Activated gamma-delta T cell treated with Interleukin-2 at 50 U/mL for 16 hours (primary cell): ENCODE data around the gene PTPN6.

Experiments
- DNase-seq: peaks from one replicate; pipeline ENCODE4 v3.0.0-alpha.2; 2020

Gene PTPN6

DNA sequence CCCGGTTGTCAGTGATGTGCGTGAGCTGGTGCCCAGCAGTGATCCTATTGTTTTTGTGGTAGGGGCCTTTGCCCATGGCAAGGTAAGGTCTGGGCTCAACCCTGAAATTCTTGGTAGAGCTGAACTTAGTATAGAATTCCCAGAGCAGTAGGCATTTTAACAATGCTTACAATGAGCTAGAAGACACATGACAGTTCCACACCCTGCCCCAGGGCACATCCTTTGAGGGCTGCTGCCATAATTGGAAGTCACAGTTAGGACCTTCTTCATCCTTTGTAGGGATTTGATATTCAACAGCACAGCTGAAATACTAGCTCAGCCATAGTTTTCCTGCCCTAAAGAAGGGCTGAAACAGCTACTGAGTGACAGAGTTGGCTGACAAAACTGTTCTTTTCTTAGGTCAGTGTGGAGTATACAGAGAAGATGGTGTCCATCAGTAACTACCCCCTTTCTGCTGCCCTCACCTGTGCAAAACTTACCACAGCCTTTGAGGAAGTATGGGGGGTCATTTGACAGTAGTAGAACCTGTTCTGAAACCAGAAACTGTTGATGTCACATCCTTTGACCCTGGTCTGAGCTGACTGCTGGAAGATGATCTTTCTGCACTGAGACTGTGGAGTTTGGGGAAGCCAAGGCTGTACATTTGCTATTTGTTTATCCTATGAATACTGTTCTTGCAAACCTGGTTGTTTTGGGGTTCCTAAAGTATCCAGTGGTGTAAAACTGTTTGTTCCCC, 24.3 kb downstream of the PTPN6 start:
- DNase-seq, result no peak

DNA sequence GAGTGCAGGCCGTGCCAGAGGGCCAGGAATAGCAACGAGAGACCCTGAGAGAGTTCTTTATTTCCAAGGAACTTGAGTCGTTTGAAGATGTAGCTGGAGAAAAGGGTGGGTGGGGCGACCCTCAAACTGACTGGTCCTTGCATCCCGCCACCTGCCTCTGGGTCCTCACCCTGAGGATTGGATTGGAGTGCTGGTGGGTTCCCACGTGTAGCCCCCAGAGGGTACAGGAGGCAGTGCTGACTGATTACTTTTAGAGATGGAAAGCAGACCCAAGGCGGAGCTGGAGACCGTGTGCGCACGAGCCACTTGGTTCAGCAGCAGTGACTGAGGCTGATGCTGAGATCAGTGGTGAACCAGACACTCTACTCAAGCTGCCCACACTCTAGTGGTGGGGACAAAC, 26.5 kb downstream of the PTPN6 start:
- no peak for DNase-seq

DNA sequence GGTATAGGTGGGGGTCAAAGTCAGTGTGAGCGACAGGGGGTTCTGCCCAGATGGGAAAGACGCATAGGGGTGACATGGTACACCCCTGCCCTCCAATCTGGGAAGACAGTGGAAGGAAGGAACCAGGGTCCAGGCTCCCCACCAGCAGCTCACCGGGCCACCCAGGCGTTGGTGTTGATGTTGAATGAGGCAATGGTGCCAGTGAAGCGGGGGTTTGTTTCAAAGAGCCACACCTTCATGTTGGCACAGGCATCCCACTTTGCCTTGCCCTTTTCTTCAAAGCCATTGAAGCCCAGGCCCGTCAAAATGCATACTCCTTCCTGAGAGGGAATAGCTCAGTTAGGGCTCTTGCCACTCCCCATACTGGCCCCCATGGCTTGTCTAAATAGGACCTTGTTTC, 27.0 kb downstream of the PTPN6 start:
- DNase-seq, result no peak

DNA sequence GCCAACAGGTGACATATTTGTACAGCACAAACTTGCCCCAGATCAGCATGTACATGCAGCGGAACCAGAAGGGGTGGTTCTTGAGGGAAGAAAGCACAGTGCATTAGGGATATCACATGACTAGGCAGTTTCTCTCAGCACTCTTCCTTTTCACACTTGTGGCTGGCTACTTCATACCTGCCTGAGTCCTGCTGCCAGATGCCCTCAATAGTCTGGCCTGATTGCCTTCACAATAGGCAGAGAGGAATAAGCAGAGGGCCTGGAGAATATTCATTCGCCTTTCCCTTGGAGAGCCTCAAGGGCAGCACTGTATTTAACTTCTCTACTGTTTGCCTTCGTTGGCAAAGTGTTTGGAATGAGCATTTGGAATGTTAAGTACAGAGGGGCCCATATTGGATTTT, 27.5 kb downstream of the PTPN6 start:
- DNase-seq, result no peak

DNA sequence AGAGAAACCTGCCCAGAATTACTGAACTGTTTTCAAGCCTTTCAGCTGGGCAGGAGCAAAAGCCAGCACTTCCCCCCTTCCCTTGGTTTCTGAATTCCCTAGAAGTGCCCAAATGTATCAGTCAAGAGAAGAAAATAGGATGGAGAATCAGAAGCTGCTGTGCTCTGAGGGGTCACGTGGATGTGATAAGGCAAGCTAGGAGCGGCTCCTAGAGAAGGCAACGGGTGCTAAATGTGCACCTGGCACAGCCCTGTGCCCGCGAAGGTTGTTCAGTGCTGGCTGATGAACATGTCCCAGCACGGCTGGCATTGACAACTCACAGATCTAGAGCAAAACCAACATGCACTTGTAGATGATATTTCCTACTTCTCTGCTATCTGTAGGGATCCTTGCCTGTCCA, 27.9 kb downstream of the PTPN6 start:
- no peak for DNase-seq

DNA sequence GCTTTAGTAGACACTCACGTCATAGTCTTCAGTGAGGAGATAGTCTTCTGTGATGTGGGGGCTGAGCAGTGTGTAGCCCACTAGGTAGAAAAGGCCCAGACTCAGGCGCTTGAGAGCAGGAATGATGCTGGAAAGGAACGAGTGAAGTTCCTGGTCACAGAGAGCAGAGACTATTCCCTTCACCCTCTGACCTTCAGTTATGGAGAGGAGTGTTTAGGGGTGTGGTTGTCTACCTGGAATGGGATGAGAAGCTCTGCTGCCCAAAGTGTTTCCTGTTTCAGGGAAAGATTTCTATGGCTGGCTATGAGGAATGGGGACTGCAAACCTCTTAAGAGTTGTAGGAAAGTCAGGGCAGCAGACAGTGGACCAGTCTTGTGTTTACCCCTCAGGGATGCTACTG, 28.3 kb downstream of the PTPN6 start:
- no peak for DNase-seq

DNA sequence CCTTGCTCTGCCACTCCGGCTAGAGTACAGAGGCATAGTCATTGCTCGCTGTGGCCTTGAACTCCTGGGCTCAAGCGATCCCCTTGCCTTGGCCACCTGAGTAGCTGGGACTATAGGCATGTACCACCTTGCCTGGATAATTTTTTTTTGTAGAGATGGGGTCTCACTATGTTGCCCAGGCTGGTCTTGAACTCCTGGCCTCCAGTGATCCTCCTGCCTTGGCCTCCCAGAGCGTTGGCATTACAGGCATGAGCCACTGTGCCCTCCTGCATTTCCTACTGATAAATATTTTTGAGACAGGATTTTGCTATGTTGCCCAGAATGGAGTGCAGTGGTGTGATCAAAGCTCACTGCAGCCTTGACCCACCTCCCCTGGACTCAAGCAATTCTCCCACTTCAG, 28.9 kb downstream of the PTPN6 start:
- DNase-seq, result no peak

DNA sequence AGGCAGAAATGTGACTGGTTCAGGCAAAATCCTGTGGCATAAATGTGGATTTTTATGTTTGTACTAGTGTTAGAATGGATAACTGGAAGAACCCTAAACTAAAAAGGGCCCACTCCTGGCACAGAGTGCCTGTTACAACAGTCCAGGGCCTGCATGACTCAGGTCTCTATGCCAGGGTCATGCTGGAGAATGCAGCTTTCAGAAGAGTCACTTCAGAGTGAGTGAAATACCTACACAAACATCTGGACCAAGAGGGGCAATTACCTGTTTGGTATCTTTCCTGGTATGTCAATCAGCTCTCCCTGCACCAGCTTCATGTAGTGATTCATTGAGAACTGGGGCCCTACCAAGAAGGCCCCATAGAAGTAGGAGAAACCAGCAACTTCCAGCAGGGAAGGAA, 29.6 kb downstream of the PTPN6 start:
- DNase-seq, result no peak

DNA sequence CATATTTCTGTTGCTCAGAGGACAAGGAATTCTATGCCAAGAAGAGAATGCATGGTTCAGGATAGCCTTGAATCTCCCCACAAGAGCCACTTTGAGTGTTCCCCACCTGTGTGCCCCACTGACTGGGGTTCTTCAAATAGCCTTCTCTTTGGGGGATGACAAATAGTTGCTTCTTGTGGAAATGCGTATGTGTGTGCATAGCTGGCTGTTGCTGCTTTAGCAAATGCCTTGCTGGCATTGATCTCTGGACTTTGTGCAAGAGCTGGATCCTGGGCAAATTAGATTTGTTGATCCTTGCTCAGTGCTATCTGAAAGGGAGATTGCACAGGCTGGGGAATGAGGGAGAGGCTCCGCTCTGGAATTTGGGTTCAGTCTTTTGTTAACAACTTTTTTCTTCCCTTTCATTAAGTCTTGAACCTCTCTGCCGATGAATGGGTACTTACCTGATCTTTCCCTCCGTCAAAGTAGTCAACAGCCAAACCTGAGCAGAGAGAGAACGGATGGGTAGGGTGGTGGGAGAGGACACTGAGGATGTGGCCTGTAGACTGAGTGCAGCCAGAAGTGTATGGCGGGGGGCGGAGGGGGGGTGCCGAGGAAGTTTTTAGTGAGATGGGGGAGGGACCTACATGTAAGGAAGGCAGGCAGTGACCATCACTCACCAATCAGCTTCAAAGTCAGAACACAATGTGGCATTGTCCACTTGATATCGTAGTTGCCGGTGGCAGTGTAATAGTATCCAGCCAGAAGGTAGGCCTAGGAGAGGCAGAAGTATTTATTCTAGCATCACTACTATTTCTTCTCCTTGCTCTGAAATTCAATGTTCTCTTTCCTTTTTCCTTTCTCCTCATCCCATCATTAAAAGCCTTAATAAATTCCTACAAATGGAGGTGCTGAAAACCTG, 30.2 kb downstream of the PTPN6 start:
- no peak for DNase-seq

DNA sequence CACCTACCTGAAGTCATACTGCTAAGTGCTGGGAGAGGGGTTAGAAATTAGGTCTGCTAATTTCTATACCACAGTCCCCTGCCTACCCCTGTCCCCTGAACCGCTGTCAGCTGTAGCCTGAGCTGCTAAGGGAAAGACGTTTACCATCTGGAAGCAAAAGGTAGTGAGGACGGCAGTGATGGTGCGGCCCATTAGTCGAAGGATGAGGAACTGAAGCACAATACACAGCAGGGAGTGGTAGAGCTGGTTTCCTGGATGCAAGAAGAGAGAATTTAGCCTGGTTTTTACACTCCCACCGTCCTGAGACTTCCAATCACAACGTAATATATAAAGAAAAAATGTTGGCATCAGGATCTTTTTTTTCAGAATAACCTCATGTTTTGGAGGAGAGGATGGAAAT, 31.4 kb downstream of the PTPN6 start:
- DNase-seq, result no peak

DNA sequence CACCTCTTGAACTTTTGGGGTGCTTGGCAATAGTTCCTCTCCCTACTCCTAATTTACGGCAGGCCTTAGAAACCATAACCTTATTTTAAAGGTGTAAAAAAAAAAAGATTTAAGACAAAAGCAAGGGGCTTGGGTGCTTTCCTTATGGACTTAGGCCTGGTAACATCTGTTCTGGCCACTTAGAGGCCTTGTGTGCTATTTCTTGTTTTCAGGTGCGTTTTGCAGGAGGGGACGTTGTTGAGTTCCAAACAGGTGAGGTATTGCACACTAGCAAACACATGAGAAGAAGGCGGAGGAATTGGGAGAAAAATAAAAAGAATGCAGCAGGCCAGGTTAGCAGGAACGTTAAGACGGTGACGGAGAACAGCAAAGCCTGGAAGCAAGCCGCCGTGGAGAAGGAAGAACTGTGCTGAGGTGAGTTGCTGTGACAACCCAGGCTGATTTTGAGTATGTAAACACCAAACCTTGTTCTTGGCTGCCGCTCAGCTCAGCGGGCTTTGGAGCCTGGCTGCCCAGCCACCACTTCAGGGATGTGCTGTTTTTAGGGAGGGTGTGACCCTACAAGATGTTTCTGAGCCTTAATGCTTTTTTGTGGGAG, 36.9 kb downstream of the PTPN6 start:
- no peak for DNase-seq

DNA sequence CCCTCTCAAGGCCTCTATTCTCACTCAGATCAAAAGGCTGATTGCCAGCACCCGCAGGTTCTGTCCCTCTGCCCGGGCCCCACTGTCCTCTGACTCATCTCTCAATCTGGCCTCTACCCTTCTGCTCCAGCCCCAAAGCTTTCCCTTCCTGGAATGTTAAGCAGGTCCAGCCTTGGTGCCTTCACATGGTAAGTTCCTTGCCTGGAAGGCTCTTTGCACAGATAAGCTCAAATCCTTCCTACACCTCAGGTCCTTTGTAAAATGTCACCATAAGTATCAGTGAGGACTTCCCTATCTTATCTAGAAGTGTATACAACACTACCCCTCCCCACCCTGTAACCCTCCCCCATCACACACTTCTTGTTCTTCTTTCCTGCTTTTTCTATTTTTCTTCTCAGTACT, 44.9 kb downstream of the PTPN6 start:
- no peak for DNase-seq

DNA sequence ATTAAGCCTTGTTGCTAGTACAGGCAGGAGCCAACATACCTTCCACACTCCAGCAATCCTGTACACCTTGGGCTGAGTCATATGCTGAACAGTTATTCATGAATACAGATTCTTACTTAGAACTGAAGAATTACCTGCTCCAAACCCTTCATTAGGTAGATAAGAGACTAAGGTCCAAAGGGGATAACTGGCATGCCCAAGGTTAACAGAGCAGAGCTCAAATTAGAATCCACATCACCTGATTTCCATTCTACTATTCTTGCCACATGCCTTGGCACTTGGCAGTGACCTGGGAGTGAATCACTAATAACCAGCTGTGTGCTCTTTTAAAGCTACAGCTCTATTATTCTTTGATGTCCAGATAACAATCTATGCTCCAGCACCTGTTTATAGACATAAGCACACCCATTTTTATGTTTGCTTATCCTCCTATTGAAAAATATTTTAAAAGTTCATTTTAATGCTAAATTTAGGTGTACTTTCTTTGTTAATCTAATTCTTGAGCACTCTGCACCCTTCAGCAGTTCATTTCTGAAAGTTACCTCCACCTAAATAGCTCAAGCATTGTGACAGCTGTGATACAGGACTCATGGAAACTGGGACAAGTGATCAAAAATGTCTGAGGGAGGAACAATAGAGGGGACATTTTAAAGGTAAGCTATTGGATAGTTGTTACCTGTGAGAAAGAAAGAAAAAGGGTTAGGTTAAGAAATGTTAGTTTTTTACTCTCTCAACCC, 47.7 kb downstream of the PTPN6 start:
- DNase-seq, result no peak

DNA sequence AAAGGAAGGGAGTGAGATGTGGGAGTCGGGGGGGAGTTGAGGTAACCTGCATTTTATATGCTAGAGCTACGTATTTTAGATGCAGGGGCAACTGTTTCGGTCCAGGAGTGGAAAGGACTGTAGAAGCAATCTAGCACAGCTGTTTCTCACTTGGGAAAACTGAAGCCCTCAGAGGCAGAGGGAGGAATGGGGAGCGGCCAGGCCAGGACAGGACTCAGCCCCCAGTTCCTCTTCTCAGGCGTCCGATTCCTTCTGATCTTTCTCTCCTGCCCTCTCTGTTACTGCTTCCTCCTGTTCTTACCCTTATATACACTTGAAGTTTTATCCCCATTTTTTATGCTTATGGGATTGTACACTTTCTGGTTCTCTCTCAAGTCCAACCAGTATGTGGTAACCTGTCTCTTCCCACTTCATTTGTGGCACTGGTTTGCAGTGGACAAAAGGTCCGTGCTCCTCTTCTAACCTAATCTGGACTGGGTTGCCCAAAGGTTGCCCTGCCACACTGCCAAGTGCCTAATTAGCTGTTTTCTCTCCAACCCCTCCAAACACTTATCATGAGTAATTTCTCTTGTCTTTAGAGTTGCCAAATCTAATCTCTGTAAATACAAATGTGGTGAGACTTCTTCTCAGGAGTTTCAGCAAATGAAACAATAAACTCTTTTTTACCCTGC, 50.9 kb downstream of the PTPN6 start:
- DNase-seq, result no peak

DNA sequence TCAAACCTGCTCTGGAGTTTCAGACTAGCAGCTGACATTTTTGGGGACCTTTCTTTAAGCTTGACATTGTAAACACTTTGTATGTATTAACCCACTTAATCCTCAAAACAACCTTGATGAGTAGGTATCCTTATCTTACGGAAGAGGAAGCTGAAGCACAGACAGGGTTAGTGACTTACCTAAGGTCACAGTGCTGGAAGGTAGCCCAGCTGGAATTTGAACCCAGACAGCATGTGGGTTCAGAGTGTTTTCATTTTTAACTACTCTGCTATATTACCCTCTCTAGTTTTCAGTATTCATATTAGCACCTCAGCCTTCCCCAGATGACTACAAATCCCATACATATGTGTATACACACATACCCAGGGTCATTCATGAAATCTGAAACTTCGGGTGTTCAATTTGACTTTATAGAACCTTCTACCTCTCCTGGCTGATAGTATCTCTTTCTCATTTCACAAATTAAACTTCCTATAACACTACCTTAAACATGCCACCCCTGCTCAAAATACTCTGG, 53.2 kb downstream of the PTPN6 start:
- no peak for DNase-seq

DNA sequence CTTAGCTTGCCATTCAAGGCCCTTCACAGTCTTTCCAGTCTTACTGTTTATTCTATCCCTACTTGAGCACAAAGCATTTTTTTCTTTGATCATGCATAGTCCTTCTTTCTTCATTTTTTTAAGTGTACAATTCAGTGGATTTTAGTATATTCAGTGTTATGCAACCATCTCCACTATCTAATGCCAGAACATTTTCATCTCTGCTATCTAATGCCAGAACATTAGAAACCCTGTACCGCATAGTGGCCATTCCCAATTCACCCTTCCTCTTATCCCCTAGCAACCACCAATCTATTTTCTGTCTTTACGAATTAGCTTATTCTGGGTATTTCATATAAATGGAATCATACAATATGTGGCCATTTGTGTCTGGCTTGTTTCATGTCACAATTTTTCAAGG, 53.7 kb downstream of the PTPN6 start:
- no peak for DNase-seq

DNA sequence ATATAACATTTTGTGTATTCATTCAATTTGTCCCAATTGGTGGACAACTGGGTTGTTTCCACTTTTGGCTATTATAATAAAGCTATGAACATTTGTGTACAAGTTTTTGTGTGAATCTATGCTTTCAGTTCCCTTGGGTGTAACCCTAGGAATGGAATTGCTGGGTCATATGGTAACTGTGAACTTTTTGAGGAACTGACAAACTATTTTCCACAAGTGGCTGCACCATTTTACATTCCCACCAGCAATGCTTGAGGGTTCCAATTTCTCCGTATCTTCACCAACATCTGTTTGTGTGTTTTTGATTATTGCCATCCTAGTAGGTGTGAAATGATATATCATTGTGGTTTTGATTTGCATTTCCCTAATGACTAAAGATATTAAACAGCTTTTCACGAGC, 54.2 kb downstream of the PTPN6 start:
- no peak for DNase-seq

DNA sequence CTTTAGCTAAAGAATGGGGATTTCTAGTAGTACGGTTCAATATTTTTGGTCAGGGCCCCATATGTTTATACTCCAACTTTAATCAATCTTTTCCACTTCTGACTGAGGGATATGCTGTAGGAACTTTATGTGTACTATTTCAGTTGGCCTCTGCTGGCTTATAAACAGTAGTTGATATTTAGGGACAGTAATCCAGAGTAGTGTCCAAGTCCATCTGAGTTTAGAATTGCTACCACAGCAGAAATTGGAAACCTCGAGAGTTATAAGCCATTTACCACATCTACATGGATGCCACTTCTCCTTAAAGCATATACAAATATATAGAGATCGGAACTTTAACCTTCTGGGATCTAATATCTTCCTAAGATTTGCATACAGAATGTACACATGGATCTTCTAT, 55.5 kb downstream of the PTPN6 start:
- no peak for DNase-seq

DNA sequence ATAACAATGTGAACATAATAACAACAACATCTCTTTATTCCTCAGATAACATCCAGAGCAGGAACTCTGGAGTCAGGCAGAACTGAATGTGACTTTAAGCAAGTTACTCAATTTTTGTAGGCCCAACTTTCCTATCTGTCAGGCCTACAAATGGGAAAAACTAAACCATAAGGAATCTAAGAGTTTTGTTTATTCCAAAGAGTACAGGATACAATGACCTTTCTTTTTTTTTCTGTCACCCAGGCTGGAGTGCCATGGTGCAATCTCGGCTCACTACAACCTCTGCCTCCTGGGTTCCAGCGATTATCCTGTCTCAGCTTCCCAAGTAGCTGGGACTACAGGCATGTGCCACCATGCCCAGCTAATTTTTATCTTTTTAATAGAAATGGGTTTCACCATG, 57.7 kb downstream of the PTPN6 start:
- no peak for DNase-seq

DNA sequence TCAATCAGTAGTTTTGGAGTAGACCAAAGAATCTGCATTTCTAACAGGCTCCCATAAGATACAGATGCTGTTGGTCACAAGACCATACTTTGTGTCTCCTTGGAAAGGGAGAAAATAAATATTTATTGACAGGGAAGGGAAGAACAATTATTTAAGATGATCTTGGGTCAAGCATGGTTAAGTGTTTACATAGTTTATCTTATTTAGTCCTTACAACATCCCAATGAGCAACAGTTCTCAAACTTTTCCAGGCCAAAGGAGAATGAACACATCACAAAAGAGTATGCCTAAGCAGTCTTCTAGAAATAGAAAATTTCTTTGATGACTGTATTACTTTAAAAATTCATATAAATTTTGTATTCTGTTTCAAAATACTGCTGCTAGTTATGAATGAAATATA, 58.4 kb downstream of the PTPN6 start:
- DNase-seq, result no peak
